Activated CD8-positive, alpha-beta memory T cell treated with anti-CD3 and anti-CD28 coated beads, Interleukin-2, amount 10 ng/mL, durations not matched to agents 7 days and 5 days (primary cell): ENCODE measurements around the gene PTPRM. TPM values are rescaled to one million over a fixed set of nuclear protein-coding genes. Genes with fewer than 3 reads are reported as not detected.

Experiments
- ATAC-seq: fragments of 150-1000 bp; cut with Tn5 transposase; one replicate; pipeline ENCODE4 v1.10.0; 2021; ENCODE audit warnings: moderate library complexity
- CTCF ChIA-PET: fragments of 350-600 bp; sonication (Branson Sonifier 250); formaldehyde crosslinking; loops from one replicate; lab custom pipeline; 2021; ENCODE audit warnings: antibody characterized with exemption; lab: Charles Lee
- DNase-seq: peaks from one replicate; pipeline ENCODE4 v3.0.0-alpha.2; 2020
- H3K27ac Mint-ChIP-seq: one replicate; pipeline ENCODE4 v1.8.0; 2021; ENCODE audit warnings: mild to moderate bottlenecking, mixed read lengths
- H3K27me3 Mint-ChIP-seq: one replicate; pipeline ENCODE4 v1.8.0; 2021; ENCODE audit warnings: mixed read lengths
- H3K36me3 Mint-ChIP-seq: one replicate; pipeline ENCODE4 v1.8.0; 2021; ENCODE audit warnings: mild to moderate bottlenecking, mixed read lengths
- H3K4me1 Mint-ChIP-seq: one replicate; pipeline ENCODE4 v1.8.0; 2021; ENCODE audit warnings: mixed read lengths
- H3K4me3 Mint-ChIP-seq: one replicate; pipeline ENCODE4 v1.8.0; 2021; ENCODE audit warnings: mild to moderate bottlenecking, moderate library complexity, mixed read lengths
- H3K9me3 Mint-ChIP-seq: one replicate; pipeline ENCODE4 v1.8.0; 2022; ENCODE audit warnings: low read depth, mixed read lengths
- total RNA-seq, 2 experiments: library from RNA; stranded (reverse); gene quantifications; one replicate each; pipeline ENCODE4 v1.2.3, GENCODE V29; 2021

The PTPRM gene
- total RNA-seq, 2 experiments from 2014 or later: 3.1 to 5.7 TPM

DNA sequence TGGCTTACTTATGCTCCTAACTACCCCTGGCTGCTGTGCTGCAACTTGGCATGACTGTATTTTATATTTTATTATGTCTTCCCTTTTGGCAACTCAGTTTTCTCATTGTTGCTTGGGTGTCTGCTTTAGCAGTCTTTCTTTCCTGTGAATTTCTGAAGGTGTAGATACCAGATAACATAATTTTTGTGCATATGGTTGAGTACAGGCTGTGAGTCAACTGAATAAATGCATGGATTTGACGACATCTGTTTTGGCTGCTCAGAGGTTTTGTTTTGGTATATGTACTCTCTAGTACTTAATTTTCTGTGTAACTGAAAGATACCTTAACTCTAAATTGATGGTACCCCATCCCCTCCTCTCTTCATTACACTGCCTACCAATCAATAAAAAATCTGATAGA, 303.1 kb downstream of the PTPRM start:
- ATAC-seq: no peak
- H3K36me3 Mint-ChIP-seq: no peaks in the 10 kb centered on the region

DNA sequence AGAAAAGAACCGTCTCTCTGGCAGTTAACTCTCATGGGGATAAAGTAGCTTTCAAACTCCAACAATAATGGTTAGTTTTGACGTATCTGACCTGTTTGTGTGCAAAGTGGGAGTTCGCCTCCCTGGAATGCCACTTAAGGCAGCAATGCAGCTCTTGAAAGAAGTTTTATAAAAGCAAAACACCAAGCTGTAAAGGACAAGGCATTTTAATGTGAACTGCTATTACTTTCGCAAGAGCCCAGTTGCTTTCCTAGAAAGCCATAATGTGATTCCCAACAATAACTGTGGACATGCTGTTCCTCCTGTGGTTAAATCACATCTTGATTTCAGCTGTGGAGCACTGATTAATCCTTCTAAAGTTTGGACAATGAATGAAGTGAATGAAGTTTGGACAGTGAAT, 303.7 kb downstream of the PTPRM start:
- H3K4me1 Mint-ChIP-seq: no peaks in the 10 kb centered on the region
- H3K27me3 Mint-ChIP-seq: no peaks in the 10 kb centered on the region
- no peak for DNase-seq
- no peak overlapping the region for H3K27ac Mint-ChIP-seq
- H3K9me3 Mint-ChIP-seq: peaks cover 10% of the 10 kb centered on the region
- no peaks in the 10 kb centered on the region for H3K36me3 Mint-ChIP-seq
- CTCF ChIA-PET: no interaction called here
- H3K4me3 Mint-ChIP-seq: no peak overlapping the region
- ATAC-seq: no peak

More for the DNA sequence above, 303.1 kb downstream of the PTPRM start:
- Mint-ChIP-seq H3K9me3 (peaks cover 7% of the 10 kb centered on the region), H3K27me3 (no peaks in the 10 kb centered on the region), H3K4me1 (no peaks in the 10 kb centered on the region), H3K4me3 (no peak overlapping the region), H3K27ac (no peak overlapping the region)
- DNase-seq: no peak
- CTCF ChIA-PET: no interaction called here

DNA sequence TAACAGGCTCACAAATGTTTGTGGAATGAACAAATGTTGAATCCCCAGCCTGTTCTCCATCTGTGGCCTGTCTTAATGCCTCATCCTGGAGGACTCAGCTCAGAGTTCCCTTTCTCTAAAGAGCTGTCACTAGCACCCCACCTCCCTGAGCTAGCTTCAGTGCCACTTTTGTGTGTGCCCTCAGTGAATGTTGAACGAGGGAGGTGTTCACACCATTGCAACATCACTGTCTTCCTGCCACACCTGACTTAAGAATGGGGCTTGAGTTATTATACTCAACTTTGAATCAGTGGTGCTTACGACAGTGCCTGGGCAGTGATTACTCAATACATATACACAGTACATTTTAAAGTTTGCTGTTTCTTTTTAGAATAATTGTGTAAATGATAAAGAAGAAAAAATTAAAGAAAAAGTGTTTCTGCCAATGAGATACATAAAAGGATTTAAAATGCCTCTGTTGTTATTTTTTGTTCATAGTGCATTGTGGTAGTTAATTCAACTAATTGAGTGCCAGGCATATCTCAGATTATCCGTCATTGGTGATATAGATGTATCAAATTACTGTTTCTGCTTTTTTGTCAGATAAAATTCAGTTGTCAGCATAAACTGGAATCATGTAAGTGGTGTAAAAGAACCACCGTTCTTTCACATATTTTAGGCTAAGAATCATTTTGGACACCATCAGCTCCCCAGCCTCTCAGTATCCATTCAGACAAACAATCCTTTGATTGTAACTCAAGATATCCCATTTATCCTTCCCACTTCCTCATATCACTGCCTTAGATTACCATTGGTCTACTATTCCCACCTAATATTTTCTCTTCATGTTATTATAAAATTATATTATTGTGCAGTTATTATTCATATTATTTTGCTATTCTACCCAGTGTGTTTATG, 304.7 kb downstream of the PTPRM start:
- H3K27ac Mint-ChIP-seq: no peak overlapping the region
- no peaks in the 10 kb centered on the region for H3K27me3 Mint-ChIP-seq
- no peak for DNase-seq
- no peak for ATAC-seq
- CTCF ChIA-PET: no interaction called here
- no peaks in the 10 kb centered on the region for H3K36me3 Mint-ChIP-seq
- H3K9me3 Mint-ChIP-seq: peaks cover 8% of the 10 kb centered on the region
- H3K4me1 Mint-ChIP-seq: no peaks in the 10 kb centered on the region
- H3K4me3 Mint-ChIP-seq: no peak overlapping the region

DNA sequence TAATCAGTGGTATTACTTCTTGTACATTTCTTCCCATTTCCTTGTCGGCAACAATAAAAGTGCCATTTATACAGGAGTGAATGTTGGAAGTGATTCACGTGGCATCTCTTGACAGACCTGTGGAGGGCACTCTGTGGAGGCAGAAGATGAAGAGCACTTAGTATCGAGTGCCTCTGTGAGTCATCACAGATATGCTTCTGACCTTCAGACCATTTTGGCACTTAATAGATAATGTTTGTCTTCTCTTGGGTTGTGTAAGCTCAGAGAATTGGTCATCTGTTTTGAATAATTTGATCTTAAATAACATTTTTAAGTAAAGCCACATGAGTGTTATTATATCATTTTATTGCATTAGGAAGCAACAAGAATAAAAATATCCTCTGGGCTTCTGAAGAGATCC, 305.5 kb downstream of the PTPRM start:
- no peaks in the 10 kb centered on the region for H3K27me3 Mint-ChIP-seq
- H3K36me3 Mint-ChIP-seq: no peaks in the 10 kb centered on the region
- no peak overlapping the region for H3K27ac Mint-ChIP-seq
- ATAC-seq (no peak), DNase-seq (no peak)
- H3K9me3 Mint-ChIP-seq: peaks cover 8% of the 10 kb centered on the region
- no peak overlapping the region for H3K4me3 Mint-ChIP-seq
- CTCF ChIA-PET: no interaction called here
- no peaks in the 10 kb centered on the region for H3K4me1 Mint-ChIP-seq

DNA sequence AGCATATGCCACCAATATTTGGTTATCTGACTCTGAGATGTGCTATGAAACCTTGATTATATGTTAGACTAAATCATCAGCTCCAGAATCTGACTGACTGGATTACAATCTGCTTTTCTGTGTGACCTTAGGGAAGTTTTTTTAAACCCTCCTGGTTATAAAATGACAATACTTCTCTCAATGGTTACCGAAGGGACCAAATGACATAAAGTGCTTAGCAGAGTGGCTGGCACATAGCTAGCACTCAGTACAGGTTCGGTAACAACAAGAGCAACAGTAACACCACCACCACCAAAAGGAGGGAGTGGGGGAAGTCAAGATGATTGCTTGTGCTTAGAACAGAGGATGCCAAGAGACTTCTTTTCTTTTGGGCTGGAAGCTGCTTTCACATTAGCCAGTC, 306.2 kb downstream of the PTPRM start:
- no peak for ATAC-seq
- no peaks in the 10 kb centered on the region for H3K36me3 Mint-ChIP-seq

DNA sequence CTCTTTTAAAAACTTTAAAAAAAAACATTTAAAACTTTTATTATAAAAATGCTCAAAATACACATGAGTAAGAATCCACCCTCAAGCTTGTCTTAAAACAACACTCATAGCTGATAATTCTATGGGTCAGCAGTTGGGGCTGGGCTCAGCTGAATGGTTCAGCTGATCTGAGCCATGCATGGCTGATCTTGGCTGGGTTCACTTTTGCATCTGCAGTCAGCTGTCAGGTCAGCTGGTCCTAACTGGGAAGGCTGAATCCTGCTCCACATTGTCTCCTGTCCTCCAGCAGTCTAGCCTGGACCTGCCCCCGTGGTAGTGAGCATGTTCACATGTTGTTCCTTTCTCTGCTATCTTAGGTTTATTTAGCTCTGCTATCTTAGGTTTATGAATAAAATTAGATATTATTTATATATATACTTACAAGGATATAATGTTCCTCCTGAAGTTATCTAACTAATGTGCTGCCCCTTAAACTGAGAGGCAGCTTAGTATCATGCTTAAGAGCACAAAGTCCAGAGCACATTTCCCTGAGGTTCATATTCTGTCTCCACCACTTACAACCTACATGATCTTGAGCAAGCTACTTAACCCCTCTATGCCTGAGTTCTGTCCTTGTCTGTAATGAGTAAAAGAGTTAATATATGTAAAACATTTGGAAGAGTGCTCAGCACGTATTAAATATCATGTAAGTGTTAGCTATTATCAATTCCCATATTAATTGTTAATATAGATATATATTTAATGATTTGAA, 309.4 kb downstream of the PTPRM start:
- Mint-ChIP-seq H3K27ac (no peak overlapping the region), H3K9me3 (peaks cover 5% of the 10 kb centered on the region), H3K4me1 (no peaks in the 10 kb centered on the region), H3K36me3 (no peaks in the 10 kb centered on the region), H3K27me3 (no peaks in the 10 kb centered on the region), H3K4me3 (no peak overlapping the region)
- no peak for DNase-seq
- CTCF ChIA-PET: no interaction called here
- ATAC-seq: no peak

More for the DNA sequence above, 306.2 kb downstream of the PTPRM start:
- Mint-ChIP-seq H3K27me3 (no peaks in the 10 kb centered on the region), H3K4me1 (no peaks in the 10 kb centered on the region), H3K9me3 (peaks cover 6% of the 10 kb centered on the region), H3K4me3 (no peak overlapping the region), H3K27ac (no peak overlapping the region)
- CTCF ChIA-PET: no interaction called here
- no peak for DNase-seq

DNA sequence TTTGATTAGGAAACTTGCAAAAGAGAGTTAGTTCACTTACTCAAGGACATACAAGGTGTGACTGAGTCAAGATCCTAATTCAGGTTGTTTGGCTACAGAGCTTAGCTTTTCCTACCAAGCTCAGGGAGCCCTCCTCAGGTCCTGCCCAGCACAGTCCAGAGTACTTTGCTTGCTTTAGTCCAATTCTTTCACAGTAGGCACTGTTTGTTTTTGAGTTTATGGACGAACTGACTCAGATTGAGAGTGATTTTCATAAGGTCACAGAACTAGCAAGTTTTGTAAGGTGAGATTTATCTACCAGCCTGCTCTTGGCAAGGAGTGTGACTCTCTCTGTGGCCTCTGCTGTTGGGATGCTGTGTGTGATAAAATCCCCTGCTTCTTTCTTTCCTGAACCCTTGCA, 310.5 kb downstream of the PTPRM start:
- Mint-ChIP-seq H3K27ac (no peak overlapping the region), H3K4me3 (no peak overlapping the region), H3K4me1 (no peaks in the 10 kb centered on the region), H3K36me3 (no peaks in the 10 kb centered on the region), H3K27me3 (no peaks in the 10 kb centered on the region), H3K9me3 (peaks cover 5% of the 10 kb centered on the region)
- ATAC-seq (no peak), DNase-seq (no peak)
- CTCF ChIA-PET: no interaction called here

DNA sequence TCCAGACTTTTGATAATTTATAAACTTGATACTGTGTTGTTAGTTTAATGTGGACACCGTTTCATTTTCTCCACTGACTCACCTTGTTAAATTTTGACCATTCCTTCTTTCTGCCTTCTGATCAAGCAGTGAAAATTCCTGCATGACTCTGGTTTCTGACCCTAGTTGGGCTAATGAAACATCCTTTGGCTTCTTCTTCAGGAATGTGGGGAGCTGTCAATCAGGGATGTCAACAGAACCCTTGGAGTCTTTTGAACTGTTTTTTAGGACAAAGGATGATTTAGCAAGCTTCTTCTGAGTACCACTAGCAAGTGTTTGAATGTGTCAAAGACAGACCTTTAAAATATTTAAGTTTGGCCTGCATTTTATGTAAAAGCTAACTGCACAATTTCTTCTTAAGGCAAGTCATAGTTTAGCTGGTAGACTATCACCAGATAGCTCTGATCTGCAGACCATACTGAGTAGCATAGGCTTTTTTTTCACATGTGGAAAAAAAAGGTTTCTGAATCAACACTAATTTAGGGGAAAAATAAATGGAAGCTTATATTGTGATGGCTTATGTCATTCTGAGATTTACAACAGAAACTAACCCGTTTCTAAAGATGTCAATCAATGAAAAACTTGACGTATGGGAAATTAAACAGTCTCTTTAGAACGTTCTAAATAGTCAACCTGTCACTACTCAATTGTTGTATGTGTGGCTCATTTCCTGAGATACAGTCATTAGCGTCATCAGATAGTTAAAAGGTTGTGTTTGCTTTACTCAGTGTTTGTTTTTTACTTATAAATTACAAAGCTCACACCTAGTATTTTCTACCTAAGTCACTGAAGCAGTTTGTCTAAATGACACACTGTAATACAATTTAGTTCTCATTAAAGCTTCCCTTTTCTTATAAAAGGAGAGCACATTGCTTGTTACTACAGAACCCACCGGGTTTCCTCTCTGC, 311.4 kb downstream of the PTPRM start:
- CTCF ChIA-PET: no interaction called here
- no peaks in the 10 kb centered on the region for H3K36me3 Mint-ChIP-seq
- peaks cover 5% of the 10 kb centered on the region for H3K9me3 Mint-ChIP-seq
- no peaks in the 10 kb centered on the region for H3K27me3 Mint-ChIP-seq
- no peak for ATAC-seq
- DNase-seq: no peak
- H3K4me1 Mint-ChIP-seq: no peaks in the 10 kb centered on the region
- no peak overlapping the region for H3K27ac Mint-ChIP-seq
- no peak overlapping the region for H3K4me3 Mint-ChIP-seq

DNA sequence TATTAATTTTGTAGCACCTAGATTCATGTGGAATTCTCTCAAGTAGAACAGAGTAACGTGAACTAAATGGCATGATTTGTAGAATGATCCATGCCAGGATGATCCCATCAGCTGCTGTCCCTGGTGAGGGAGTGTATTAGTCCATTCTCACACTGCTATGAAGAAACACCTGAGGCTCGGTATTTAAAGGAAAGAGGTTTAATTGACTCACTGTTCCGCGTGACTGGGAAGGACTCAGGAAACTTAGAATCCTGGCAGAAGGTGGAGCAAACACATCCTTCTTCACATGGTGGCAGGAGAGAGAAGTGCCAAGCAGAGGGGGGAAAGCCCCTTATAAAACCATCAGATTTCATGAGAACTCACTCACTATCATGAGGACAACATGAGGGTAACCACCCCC, 312.6 kb downstream of the PTPRM start:
- Mint-ChIP-seq H3K9me3 (peaks cover 5% of the 10 kb centered on the region), H3K4me3 (no peak overlapping the region), H3K27ac (no peak overlapping the region), H3K27me3 (no peaks in the 10 kb centered on the region), H3K36me3 (no peaks in the 10 kb centered on the region), H3K4me1 (no peaks in the 10 kb centered on the region)
- CTCF ChIA-PET: no interaction called here
- DNase-seq (no peak), ATAC-seq (no peak)

DNA sequence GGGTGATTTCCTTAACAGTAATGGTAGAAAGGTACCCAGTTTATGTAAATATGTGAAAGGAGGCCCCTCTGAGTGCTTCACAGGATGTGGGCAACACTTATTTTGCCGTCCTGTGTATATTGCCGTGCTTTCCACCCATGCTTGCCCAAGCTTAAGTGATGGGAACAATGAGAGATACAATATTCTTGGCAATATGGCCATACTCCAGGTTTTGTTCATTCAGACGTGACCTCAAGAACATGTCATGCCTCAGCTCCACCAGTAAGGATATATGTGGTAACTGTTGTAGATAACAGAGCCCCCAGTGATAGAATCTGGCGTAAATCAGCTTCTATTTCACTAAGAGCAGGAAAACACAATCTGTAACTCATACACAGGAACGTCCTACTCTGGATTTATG, 318.7 kb downstream of the PTPRM start:
- no peak overlapping the region for H3K27ac Mint-ChIP-seq
- DNase-seq (no peak), ATAC-seq (no peak)
- no peaks in the 10 kb centered on the region for H3K27me3 Mint-ChIP-seq
- CTCF ChIA-PET: no interaction called here
- no peak overlapping the region for H3K4me3 Mint-ChIP-seq
- H3K9me3 Mint-ChIP-seq: no peaks in the 10 kb centered on the region
- H3K36me3 Mint-ChIP-seq: no peaks in the 10 kb centered on the region
- H3K4me1 Mint-ChIP-seq: no peaks in the 10 kb centered on the region

DNA sequence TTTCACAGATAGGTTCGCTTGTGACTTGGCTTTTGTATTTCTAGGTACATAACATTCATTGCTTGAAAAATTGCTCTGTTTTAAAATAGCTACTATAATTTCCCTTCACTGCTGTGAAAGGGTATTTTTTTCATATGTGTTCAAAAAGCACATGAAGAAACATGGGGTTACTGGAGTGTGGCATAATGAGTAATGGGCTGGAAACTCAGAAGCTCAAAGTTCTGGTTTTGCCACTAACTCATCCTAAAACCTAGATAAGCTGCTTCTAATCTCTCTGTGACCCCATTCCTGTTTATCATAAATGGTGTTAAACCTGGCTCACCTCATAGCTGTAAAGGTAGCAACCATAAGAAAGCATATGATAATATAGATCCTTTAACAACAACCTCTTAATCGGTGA, 319.3 kb downstream of the PTPRM start:
- Mint-ChIP-seq H3K4me3 (no peak overlapping the region), H3K27ac (no peak overlapping the region)
- CTCF ChIA-PET: no interaction called here

DNA sequence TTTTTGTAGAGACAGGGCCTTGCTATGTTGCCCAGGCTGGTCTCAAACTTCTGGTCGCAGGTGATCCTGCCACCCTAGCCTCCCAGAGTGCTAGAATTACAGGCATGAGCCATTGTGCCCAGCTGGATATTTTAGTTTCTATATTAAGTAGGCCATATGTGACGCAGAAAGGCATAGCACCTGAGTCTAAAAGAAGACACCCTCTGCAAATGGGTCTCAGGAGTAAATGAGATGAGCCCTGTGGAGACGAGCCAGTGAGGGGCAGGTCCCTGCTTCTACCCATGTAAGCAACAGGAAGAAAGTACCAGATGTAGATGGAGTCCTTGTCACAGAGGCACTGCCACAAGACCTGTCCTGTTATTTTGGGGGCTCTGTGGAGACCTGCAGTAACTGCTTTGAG, 322.4 kb downstream of the PTPRM start:
- Mint-ChIP-seq H3K36me3 (no peaks in the 10 kb centered on the region), H3K27me3 (no peaks in the 10 kb centered on the region), H3K27ac (no peak overlapping the region), H3K4me3 (no peak overlapping the region), H3K4me1 (no peaks in the 10 kb centered on the region), H3K9me3 (no peaks in the 10 kb centered on the region)
- CTCF ChIA-PET: no interaction called here
- DNase-seq (no peak), ATAC-seq (no peak)

More for the DNA sequence above, 319.3 kb downstream of the PTPRM start:
- no peaks in the 10 kb centered on the region for H3K36me3 Mint-ChIP-seq
- no peaks in the 10 kb centered on the region for H3K4me1 Mint-ChIP-seq
- ATAC-seq: no peak
- DNase-seq: no peak
- no peaks in the 10 kb centered on the region for H3K9me3 Mint-ChIP-seq
- H3K27me3 Mint-ChIP-seq: no peaks in the 10 kb centered on the region

DNA sequence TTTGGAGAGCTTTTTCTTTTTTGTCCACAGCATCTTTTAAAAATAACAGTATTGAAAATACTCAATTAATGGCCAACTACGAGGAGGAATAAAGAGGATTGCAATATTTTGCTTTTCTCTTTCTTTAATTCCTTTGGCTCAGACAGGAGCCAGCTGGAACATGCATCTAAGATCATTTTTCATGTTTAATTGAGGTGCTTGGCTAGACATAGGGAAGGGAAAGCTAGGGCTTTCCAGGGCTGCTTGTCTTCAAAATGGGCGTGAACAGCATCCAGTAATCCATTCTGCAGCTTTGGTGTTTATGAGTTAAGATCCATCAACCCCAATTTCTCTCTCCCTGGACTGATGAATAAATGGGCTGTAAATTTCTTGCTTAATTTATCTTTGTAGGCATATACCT, 323.0 kb downstream of the PTPRM start:
- Mint-ChIP-seq H3K4me3 (no peak overlapping the region), H3K9me3 (no peaks in the 10 kb centered on the region), H3K4me1 (no peaks in the 10 kb centered on the region), H3K27me3 (no peaks in the 10 kb centered on the region), H3K36me3 (no peaks in the 10 kb centered on the region), H3K27ac (no peak overlapping the region)
- ATAC-seq (no peak), DNase-seq (no peak)
- CTCF ChIA-PET: no interaction called here
